Dendritic cell treated with granulocyte-macrophage colony-stimulating factor and Interleukin-4, amounts not matched to agents 40 ng/mL and 50 ng/mL, for 4 days (primary cell): ENCODE data around the gene CPNE6.

ENCODE experiments used
- H3K27ac Mint-ChIP-seq: one replicate; pipeline ENCODE4 v1.8.0; 2022; ENCODE audit warnings: mild to moderate bottlenecking, mixed read lengths
- H3K27me3 Mint-ChIP-seq: one replicate; pipeline ENCODE4 v1.8.0; 2022; ENCODE audit warnings: mild to moderate bottlenecking, mixed read lengths
- H3K36me3 Mint-ChIP-seq: one replicate; pipeline ENCODE4 v1.8.0; 2022; ENCODE audit warnings: low read depth, mixed read lengths
- H3K4me1 Mint-ChIP-seq: one replicate; pipeline ENCODE4 v1.8.0; 2022; ENCODE audit warnings: low read depth, mixed read lengths
- H3K4me3 Mint-ChIP-seq: one replicate; pipeline ENCODE4 v1.8.0; 2022; ENCODE audit warnings: mild to moderate bottlenecking, moderate library complexity, mixed read lengths
- H3K9me3 Mint-ChIP-seq: one replicate; pipeline ENCODE4 v1.8.0; 2022; ENCODE audit warnings: mixed read lengths
- intact Hi-C: fragments of 100-400 bp; cut with micrococcal nuclease; formaldehyde crosslinking; loops from one replicate; pipeline ENCODE4 v1.15.0; 2022

CPNE6 gene

DNA sequence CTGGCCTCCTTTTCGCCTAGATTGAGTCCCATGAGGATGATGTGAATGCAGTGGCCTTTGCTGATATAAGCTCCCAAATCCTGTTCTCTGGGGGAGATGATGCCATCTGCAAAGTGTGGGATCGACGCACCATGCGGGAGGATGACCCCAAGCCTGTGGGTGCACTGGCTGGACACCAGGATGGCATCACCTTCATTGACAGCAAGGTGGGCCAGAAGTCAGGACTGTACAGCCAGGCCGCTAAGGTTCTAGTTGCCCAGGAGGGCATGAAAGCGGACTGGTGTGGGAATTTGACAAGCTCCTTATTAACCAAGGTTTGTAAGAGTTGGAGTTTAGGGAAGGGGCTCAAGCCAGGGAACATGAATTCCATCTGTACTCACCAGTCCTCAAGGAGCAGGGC is 48.3 kb downstream of the CPNE6 start:
- intact Hi-C loops: loop anchor here (10.0 kb wide), 1 partner anchor 95 kb away; the partner anchor contains the start of genes CHMP4A and MDP1
- H3K4me3 Mint-ChIP-seq: no peak overlapping the region
- no peak overlapping the region for H3K27ac Mint-ChIP-seq
- H3K9me3 Mint-ChIP-seq: no peaks in the 10 kb centered on the region
- peaks cover 39% of the 10 kb centered on the region for H3K4me1 Mint-ChIP-seq
- peaks cover 96% of the 10 kb centered on the region for H3K36me3 Mint-ChIP-seq
- H3K27me3 Mint-ChIP-seq: no peaks in the 10 kb centered on the region

DNA sequence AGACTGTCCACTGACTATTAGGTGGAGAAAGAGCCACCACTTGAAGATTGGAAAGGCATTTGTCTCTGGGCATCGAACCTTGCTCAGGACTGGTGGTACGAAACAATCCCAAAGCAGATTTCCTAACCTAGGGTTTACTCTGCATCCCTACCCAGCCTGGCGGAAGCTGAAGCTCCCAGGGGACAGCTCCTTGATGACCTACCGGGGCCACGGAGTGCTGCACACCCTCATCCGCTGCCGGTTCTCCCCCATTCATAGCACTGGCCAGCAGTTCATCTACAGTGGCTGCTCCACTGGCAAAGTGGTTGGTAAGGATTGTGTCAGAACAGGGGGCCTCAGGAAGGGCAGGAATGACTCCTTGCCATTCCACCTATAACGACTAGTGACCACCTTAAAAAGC is 49.8 kb downstream of the CPNE6 start:
- Mint-ChIP-seq H3K27me3 (no peaks in the 10 kb centered on the region), H3K27ac (no peak overlapping the region), H3K4me3 (no peak overlapping the region), H3K36me3 (peaks cover 92% of the 10 kb centered on the region), H3K9me3 (no peaks in the 10 kb centered on the region), H3K4me1 (peaks cover 27% of the 10 kb centered on the region)
- intact Hi-C loops: no loop called here

DNA sequence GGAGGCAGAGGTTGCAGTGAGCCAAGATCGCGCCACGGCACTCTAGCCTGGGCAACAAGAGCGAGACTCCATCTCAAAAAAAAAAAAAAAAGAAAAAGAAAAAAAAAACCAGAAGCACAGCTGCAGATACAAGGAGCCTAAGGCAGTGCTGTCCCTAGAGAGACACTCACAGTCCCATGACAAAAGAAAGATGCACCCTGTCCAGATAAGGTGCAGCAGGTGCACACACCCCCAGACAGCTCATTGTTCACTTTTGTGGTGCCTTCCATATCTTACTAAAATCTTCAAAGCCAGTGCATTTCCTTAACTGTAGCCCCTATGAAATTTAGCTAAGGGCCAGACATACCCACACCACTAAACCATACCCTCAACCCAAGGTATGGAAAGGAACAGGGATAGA is 51.1 kb downstream of the CPNE6 start:
- no peaks in the 10 kb centered on the region for H3K27me3 Mint-ChIP-seq
- H3K4me3 Mint-ChIP-seq: no peak overlapping the region
- H3K4me1 Mint-ChIP-seq: peaks cover 15% of the 10 kb centered on the region
- no peaks in the 10 kb centered on the region for H3K9me3 Mint-ChIP-seq
- intact Hi-C loops: no loop called here
- peaks cover 81% of the 10 kb centered on the region for H3K36me3 Mint-ChIP-seq
- no peak overlapping the region for H3K27ac Mint-ChIP-seq

DNA sequence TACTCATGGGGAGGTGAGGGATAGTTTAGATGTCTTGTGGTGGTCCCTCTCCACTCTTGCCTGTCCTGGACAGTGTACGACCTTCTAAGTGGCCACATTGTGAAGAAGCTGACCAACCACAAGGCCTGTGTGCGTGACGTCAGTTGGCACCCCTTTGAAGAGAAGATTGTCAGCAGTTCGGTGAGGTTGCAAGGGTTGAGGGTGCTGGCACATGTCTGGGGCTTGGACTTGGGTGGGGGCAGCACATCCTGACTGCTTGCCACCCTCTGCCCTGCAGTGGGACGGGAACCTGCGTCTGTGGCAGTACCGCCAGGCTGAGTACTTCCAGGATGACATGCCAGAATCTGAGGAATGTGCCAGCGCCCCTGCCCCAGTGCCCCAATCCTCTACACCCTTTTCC is 51.5 kb downstream of the CPNE6 start:
- Mint-ChIP-seq H3K27ac (no peak overlapping the region), H3K9me3 (no peaks in the 10 kb centered on the region), H3K27me3 (no peaks in the 10 kb centered on the region), H3K36me3 (peaks cover 76% of the 10 kb centered on the region), H3K4me1 (peaks cover 11% of the 10 kb centered on the region), H3K4me3 (no peak overlapping the region)
- intact Hi-C loops: no loop called here

DNA sequence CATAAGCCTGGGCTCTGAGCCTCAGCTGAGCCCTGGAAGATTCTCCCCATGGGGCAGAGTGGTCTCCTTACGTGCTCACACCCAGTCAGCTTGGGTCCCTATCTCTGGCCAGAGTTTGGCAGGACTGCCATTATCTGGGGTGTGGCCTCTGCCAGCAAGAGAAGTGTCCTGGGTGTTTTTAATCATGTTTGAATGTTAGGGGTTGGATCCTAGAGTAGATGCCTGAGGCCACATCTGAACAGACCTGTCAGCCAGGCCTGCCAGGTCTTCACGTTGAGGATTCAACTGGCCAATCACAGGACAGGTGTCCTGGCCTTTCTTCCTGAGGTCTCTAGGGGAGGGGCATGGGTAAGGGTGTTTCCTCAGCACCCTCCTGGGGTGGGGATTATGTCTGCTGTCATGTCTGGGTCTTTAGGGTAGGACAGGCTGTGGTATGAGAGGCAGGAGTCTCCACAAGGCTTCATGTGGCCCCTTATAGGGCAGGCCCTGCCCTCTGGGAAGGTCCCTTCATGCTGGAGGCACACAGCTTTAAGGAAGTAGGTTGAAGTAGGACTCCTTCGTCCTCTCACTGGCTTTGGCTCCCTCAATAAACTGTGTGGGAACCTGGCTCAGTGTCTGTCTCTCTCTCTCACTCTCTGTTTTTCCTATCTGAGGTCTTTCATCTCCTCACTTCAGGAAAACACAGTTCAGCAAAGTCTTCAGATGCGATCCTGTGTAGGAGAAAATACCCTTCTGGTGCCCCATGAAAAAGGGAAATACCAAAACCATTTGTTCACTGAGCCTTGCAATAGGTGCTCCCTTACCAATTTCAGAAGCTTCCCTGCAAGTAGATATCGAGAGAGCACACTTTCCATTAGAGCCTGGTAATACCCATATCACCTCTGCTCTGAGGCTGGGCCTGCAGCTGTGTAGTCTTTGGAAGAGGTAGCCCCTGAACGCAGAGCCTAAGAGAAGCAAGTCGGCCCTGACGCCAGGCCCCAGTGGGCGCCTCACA is 52.4 kb downstream of the CPNE6 start:
- H3K4me3 Mint-ChIP-seq: no peak overlapping the region
- H3K4me1 Mint-ChIP-seq: peaks cover 11% of the 10 kb centered on the region
- intact Hi-C loops: no loop called here
- peak overlapping the region; percentile 72 for H3K27ac Mint-ChIP-seq
- peaks cover 68% of the 10 kb centered on the region for H3K36me3 Mint-ChIP-seq
- H3K27me3 Mint-ChIP-seq: no peaks in the 10 kb centered on the region
- no peaks in the 10 kb centered on the region for H3K9me3 Mint-ChIP-seq

DNA sequence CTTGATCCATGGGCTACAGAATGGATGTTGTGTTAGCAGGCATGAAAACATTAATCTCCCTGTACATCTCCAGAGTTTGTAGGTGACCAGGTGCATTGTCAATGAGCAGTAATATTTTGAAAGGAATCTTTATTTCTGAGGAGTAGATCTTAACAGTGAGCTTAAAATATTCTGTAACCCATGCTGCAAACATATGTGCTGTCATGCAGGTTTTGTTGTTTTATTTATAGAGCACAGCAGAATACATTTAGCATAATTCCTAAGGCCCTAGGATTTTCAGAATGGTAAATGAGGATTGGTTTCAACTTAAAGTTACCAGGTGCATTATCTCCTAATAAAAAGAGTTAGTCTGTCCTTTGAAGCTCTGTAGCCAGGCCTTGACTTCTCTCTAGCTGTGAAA is 55.6 kb downstream of the CPNE6 start:
- intact Hi-C loops: no loop called here
- Mint-ChIP-seq H3K4me3 (no peak overlapping the region), H3K27ac (no peak overlapping the region), H3K4me1 (peaks cover 26% of the 10 kb centered on the region), H3K36me3 (peaks cover 47% of the 10 kb centered on the region), H3K9me3 (no peaks in the 10 kb centered on the region), H3K27me3 (no peaks in the 10 kb centered on the region)

DNA sequence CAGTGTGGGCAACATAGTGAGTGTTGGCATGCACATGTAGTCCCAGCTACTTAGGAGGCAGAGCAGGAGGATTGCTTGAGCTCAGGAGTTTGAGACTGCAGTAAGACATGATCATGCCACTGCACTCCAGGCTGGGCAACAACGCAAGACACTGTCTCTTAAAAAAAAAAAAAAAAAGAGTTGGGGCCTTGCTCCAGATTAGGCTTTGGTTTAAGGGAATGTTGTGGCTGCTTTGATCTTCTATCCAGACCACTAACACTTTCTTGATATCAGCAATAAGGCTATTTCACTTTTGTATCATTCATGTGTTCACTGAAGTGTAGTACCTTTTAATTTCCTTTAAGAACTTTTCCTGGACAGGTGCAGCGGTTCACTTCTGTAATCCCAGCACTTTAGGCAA is 56.3 kb downstream of the CPNE6 start:
- H3K36me3 Mint-ChIP-seq: peaks cover 47% of the 10 kb centered on the region
- H3K9me3 Mint-ChIP-seq: no peaks in the 10 kb centered on the region
- no peak overlapping the region for H3K4me3 Mint-ChIP-seq
- peaks cover 28% of the 10 kb centered on the region for H3K4me1 Mint-ChIP-seq
- H3K27ac Mint-ChIP-seq: no peak overlapping the region
- no peaks in the 10 kb centered on the region for H3K27me3 Mint-ChIP-seq
- intact Hi-C loops: no loop called here
